Measurements from ENCODE around the gene STK32C.

Gene STK32C

GRCh38 chr10:132208462-132209050, 99.2 kb downstream of the STK32C start:
- DNase-seq (ENCODE audit: low read depth, low spot score): no peak
- no peak overlapping the region for H3K4me3 ChIP-seq (ENCODE audit: low read length)

- no peak for DNase-seq (ENCODE audit: low read depth, low spot score)
- no peak overlapping the region for H3K4me3 ChIP-seq (ENCODE audit: low read length)
These were observed 100.0 kb downstream of the STK32C start for GRCh38 chr10:132207536-132208461.

- H3K4me3 ChIP-seq (ENCODE audit: low read length): no peak overlapping the region
- no peak for DNase-seq (ENCODE audit: low read depth, low spot score)
These were observed 100.8 kb downstream of the STK32C start for GRCh38 chr10:132206806-132207535.

GRCh38 chr10:132206377-132206745, 101.4 kb downstream of the STK32C start:
- no peak for DNase-seq (ENCODE audit: low read depth, low spot score)
- no peak overlapping the region for H3K4me3 ChIP-seq (ENCODE audit: low read length)

- DNase-seq (ENCODE audit: low read depth, low spot score): no peak
- no peak overlapping the region for H3K4me3 ChIP-seq (ENCODE audit: low read length)
These were observed 101.9 kb downstream of the STK32C start for GRCh38 chr10:132205650-132206376.

GRCh38 chr10:132204781-132205473, 102.8 kb downstream of the STK32C start:
- H3K4me3 ChIP-seq (ENCODE audit: low read length): no peak overlapping the region
- DNase-seq (ENCODE audit: low read depth, low spot score): no peak

GRCh38 chr10:132204078-132204780, 103.5 kb downstream of the STK32C start:
- no peak overlapping the region for H3K4me3 ChIP-seq (ENCODE audit: low read length)
- DNase-seq (ENCODE audit: low read depth, low spot score): no peak

GRCh38 chr10:132203256-132204077, 104.3 kb downstream of the STK32C start:
- DNase-seq (ENCODE audit: low read depth, low spot score): no peak
- H3K4me3 ChIP-seq (ENCODE audit: low read length): no peak overlapping the region

- no peak overlapping the region for H3K4me3 ChIP-seq (ENCODE audit: low read length)
- DNase-seq (ENCODE audit: low read depth, low spot score): no peak
These were observed 105.4 kb downstream of the STK32C start for GRCh38 chr10:132202070-132202970.

GRCh38 chr10:132201111-132201969, 106.4 kb downstream of the STK32C start:
- no peak for DNase-seq (ENCODE audit: low read depth, low spot score)
- H3K4me3 ChIP-seq (ENCODE audit: low read length): no peak overlapping the region

GRCh38 chr10:132200344-132201110, 107.2 kb downstream of the STK32C start:
- DNase-seq (ENCODE audit: low read depth, low spot score): no peak

GRCh38 chr10:132199854-132200311, 107.9 kb downstream of the STK32C start:
- no peak for DNase-seq (ENCODE audit: low read depth, low spot score)
- H3K4me3 ChIP-seq (ENCODE audit: low read length): no peak overlapping the region

More at GRCh38 chr10:132200344-132201110, 107.2 kb downstream of the STK32C start:
- H3K4me3 ChIP-seq (ENCODE audit: low read length): no peak overlapping the region

- no peak overlapping the region for H3K4me3 ChIP-seq (ENCODE audit: low read length)
- DNase-seq (ENCODE audit: low read depth, low spot score): no peak
These were observed 108.4 kb downstream of the STK32C start for GRCh38 chr10:132199268-132199853.

GRCh38 chr10:132198381-132199181, 109.2 kb downstream of the STK32C start:
- no peak for DNase-seq (ENCODE audit: low read depth, low spot score)
- no peak overlapping the region for H3K4me3 ChIP-seq (ENCODE audit: low read length)

All from Jurkat, Clone E6-1 (cell line).